Measurements from ENCODE around the gene CHD2. TPM values are rescaled to one million over a fixed set of nuclear protein-coding genes. Genes with fewer than 3 reads are reported as not detected.

The CHD2 gene
- total and polyA plus RNA-seq, 10 of the 15 experiments (the other 5 are each of a cell fraction or from before 2014, with no cell fraction given): 38.1 to 94.7 (median 63.3) TPM

- no peak overlapping the region for H2AFZ ChIP-seq (ENCODE audit: control insufficient read depth, low read depth, low read length)
- H3K79me2 ChIP-seq (ENCODE audit: control insufficient read depth, insufficient read depth, low read length): no peaks in the 10 kb centered on the region
- TF ChIP-seq ZNF592 (IDR thresholded peaks at IDR 0.05): no peak
- no peak for TF ChIP-seq PAX5 (IDR thresholded peaks at IDR 0.05; ENCODE audit: borderline replicate concordance, low read depth, low read length)
- TF ChIP-seq HDAC2 (IDR thresholded peaks at IDR 0.05): no peak
- TF ChIP-seq MAX (IDR thresholded peaks at IDR 0.05; ENCODE audit: low read depth, low read length): no peak
- no peak for TF ChIP-seq STAT3 (IDR thresholded peaks at IDR 0.05; ENCODE audit: low read depth, low read length)
- TF ChIP-seq TCF12 (IDR thresholded peaks at IDR 0.05; ENCODE audit: low read depth, low read length): no peak
- TF ChIP-seq IRF5 (IDR thresholded peaks at IDR 0.05; ENCODE audit: borderline replicate concordance): no peak
- TF ChIP-seq SMARCA5 (IDR thresholded peaks at IDR 0.05): no peak
- TF ChIP-seq STAT1 (conservative IDR thresholded peaks at IDR 0.05): no peak
- no peak for TF ChIP-seq SMAD1 (IDR thresholded peaks at IDR 0.05; ENCODE audit: low read depth, partially characterized antibody)
- TF ChIP-seq, protein P1, sequence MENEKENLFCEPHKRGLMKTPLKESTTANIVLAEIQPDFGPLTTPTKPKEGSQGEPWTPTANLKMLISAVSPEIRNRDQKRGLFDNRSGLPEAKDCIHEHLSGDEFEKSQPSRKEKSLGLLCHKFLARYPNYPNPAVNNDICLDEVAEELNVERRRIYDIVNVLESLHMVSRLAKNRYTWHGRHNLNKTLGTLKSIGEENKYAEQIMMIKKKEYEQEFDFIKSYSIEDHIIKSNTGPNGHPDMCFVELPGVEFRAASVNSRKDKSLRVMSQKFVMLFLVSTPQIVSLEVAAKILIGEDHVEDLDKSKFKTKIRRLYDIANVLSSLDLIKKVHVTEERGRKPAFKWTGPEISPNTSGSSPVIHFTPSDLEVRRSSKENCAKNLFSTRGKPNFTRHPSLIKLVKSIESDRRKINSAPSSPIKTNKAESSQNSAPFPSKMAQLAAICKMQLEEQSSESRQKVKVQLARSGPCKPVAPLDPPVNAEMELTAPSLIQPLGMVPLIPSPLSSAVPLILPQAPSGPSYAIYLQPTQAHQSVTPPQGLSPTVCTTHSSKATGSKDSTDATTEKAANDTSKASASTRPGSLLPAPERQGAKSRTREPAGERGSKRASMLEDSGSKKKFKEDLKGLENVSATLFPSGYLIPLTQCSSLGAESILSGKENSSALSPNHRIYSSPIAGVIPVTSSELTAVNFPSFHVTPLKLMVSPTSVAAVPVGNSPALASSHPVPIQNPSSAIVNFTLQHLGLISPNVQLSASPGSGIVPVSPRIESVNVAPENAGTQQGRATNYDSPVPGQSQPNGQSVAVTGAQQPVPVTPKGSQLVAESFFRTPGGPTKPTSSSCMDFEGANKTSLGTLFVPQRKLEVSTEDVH (IDR thresholded peaks at IDR 0.05; ENCODE audit: low read depth, partially characterized antibody): no peak
- no peak for TF ChIP-seq ETV6 (conservative IDR thresholded peaks at IDR 0.05 in 1 of 2, IDR thresholded peaks at IDR 0.05 in 1 of 2; ENCODE audit: borderline replicate concordance in 1 of 2, low read depth in 1 of 2)
- TF ChIP-seq YBX1 (IDR thresholded peaks at IDR 0.05): no peak
- SMC1A ChIA-PET (ENCODE audit: uncharacterized antibody, unreplicated experiment): interaction anchor here (1.0 to 2.4 kb wide), 2 partner anchors 1082 kb away, joined by 3 to 5 read pairs; no protein-coding TSS in a partner anchor
- no peak overlapping the region for H3K9ac ChIP-seq (ENCODE audit: control insufficient read depth, insufficient read depth, low read length)
- no peaks in the 10 kb centered on the region for H3K27me3 ChIP-seq (replicated peaks in 1 of 2; ENCODE audit: control insufficient read depth in 2 of 2, insufficient read depth in 2 of 2, low read length in 1 of 2)
- 45% methylated on average over 18 of the region's 20 CpGs for WGBS (ENCODE audit: insufficient coverage, insufficient replicate concordance, low lambda C conversion rate, missing lambda C conversion rate)
- DNase-seq (ENCODE audit: low read depth, low spot score): no peak
- no peaks in the 10 kb centered on the region for H3K4me1 ChIP-seq (ENCODE audit: control insufficient read depth, insufficient read depth, low read length)
- H3K36me3 ChIP-seq (ENCODE audit: control insufficient read depth in 2 of 2, insufficient read depth in 2 of 2, low read length in 1 of 2): no peaks in the 10 kb centered on the region
- ATAC-seq: no peak
- no TSS peak for BruUV-seq (replicated peaks)
- in situ Hi-C loops (cut with MboI): loop anchor here (5.0 to 25.0 kb wide), 2 partner anchors 1084 to 1274 kb away; no protein-coding TSS in a partner anchor
- POLR2A ChIA-PET: no interaction called here
- intact Hi-C loops (cut with micrococcal nuclease; ENCODE audit: unreplicated experiment): loop anchor here (10.0 kb wide), 1 partner anchor 243 kb away; no protein-coding TSS in a partner anchor
- RAD21 ChIA-PET (ENCODE audit: unreplicated experiment): no interaction called here
- H3K27ac ChIP-seq (ENCODE audit: control insufficient read depth, insufficient read depth): no peak overlapping the region
- FAIRE-seq: no peak
- no peaks in the 10 kb centered on the region for H4K20me1 ChIP-seq (ENCODE audit: control insufficient read depth, insufficient read depth)
- no peaks in the 10 kb centered on the region for H3K9me3 ChIP-seq (replicated peaks; ENCODE audit: control insufficient read depth, insufficient read depth, low read length)
- no peak overlapping the region for H3K4me3 ChIP-seq
- H3K4me2 ChIP-seq (ENCODE audit: control insufficient read depth, insufficient read depth): no peak overlapping the region
- CTCF ChIA-PET: interaction anchor here (0.6 to 2.2 kb wide), 5 partner anchors 10 to 1082 kb away, joined by 3 to 9 read pairs (median 5); no protein-coding TSS in a partner anchor
Observed at GRCh38 chr15:93037820-93038705, 137.9 kb downstream of the CHD2 start.

All from GM12878 (cell line).